ENCODE data around the gene CDK6.

Gene CDK6

DNA sequence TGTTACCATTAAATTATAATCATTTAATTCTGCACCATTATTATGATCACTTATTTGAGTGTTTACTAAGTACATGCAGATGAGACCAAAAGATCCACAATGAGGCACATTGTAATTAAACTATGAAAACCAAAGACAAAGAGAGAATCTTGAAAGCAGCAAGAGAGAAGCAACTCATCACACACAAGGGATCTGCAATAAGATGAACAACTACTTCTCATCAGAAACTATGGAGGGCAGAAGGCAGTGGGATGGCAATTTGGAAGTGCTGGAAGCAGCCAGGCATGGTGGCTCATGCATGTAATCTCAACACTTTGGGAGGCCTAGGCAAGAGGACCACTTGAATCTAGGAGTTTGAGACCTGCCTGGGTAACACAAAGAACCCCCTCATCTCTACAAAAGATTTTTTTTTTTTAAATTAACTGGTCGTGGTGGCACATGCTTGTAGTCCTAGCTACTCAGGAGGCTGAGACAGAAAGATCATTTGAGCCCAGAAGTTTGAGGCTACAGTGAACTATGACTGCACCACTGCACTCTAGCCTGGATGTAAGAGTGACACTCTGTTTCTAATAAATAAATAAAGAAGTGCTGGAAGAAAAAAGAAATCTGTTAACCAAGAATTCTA is 47.7 kb downstream of the CDK6 start:
- DNase-seq = no peak

- no peak for DNase-seq
These were observed 50.5 kb downstream of the CDK6 start for GRCh38 chr7:92785923-92786322.

DNA sequence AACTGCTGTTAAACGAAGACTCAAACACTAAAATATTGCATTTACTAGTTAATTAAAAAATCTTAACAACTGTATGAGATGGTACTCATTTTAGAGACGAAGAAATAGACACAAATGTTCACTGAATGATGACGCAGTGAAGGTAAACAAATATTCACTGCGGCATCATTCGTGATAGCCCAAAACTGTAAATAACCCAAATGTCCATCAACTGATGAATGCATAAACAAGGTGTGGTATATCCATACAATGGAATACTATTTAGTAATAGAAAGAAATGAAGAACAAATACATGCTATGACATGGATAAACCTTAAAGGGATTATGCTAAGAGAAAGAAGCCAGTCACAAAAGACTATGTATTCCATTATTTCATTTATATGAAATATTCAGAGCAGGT is 51.4 kb downstream of the CDK6 start:
- no peak for DNase-seq

GRCh38 chr7:92783260-92784201 is 52.8 kb downstream of the CDK6 start:
- no peak for DNase-seq

GRCh38 chr7:92782855-92783254 is 53.5 kb downstream of the CDK6 start:
- no peak for DNase-seq

- no peak for DNase-seq
These were observed 54.1 kb downstream of the CDK6 start for GRCh38 chr7:92782236-92782635.

DNA sequence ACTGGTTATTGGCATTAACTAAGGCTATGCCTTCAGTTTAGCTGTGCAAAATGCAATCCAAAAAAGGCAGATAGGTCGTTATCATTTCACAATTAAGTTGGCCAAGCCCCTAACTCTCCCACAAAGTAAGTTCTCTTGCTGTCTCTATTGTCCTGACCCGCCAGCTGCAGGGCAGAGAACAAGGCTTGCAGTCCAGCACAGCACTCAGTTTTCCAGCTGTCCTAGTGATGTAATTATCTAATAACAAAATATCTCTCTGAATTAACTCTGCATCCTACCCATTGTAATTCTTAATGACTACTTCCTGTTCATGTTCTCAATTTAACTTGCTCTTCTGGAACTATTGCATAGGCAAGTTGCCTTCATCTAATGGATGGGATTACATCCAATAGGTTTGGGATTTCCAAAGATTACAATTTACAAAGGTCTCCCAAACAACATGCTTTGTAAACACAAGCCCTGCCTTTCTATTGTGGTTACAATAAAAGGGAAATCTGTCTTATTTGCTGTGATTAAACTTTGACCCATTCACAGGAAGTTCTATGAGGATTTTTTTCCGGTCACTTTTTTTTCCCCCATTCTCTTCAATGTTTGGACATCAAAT is 55.2 kb downstream of the CDK6 start:
- peak in 2 of 3 experiments; percentile 11 to 61 for DNase-seq

- no peak for DNase-seq
These were observed 57.4 kb downstream of the CDK6 start for GRCh38 chr7:92778972-92779371.

GRCh38 chr7:92777993-92778392 is 58.4 kb downstream of the CDK6 start:
- DNase-seq = no peak

DNA sequence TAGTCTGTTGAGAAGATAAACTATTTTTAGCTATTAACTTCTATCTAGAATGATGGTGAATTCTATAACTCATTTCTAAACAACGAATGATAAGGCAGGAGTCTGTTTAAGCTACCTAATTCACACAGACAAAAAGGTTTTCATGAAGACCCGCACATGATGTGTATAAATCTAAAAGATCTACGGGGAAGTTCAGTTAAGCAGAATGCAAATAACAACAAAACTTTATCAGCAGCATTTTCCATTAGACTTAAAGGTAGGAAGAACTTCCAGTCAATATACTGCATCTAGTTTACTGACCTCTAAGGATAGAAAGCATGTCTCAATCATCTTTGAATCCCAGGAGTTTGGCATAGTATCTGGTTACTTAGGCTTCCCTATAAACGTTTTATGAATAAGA is 62.6 kb downstream of the CDK6 start:
- DNase-seq = no peak

- peak in 1 of 3 experiments; percentile 75 for DNase-seq
These were observed 66.5 kb downstream of the CDK6 start for GRCh38 chr7:92769844-92770243.

- peak in 1 of 3 experiments; percentile 60 for DNase-seq
These were observed 67.0 kb downstream of the CDK6 start for GRCh38 chr7:92769394-92769699.

GRCh38 chr7:92768501-92769393 is 67.6 kb downstream of the CDK6 start:
- peak in 2 of 3 experiments; percentile 58 to 83 for DNase-seq

GRCh38 chr7:92767437-92767836 is 68.9 kb downstream of the CDK6 start:
- DNase-seq = peak in 1 of 3 experiments; percentile 46

DNA sequence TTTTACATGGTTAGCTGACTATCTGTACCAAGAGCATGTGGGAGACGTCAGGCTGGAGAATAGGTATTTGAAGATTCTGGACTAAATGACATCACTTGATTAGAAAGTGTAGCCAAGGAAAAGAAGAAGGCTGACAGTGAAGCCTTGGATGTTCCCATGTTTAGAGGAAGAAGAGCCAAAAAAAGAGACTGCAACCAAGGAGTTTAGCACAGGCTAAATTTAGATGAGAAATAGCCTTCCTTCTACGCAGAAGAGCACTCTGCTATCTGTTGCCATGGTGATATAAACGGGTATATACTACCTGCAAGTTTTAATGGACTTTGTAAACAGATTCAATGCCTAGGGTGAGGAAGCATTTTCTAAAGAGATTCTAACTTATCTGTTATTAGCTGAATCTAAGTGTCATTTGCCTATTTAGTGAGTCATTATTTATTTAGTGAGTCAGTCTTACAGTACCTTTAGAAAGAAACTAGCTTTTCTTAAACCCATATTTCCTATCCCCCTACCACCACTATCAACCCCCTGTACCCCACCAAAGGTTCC is 69.8 kb downstream of the CDK6 start:
- peak; percentile 36 to 79 (median 47) for DNase-seq

GRCh38 chr7:92765725-92766124 is 70.6 kb downstream of the CDK6 start:
- peak in 1 of 3 experiments; percentile 39 for DNase-seq

DNA sequence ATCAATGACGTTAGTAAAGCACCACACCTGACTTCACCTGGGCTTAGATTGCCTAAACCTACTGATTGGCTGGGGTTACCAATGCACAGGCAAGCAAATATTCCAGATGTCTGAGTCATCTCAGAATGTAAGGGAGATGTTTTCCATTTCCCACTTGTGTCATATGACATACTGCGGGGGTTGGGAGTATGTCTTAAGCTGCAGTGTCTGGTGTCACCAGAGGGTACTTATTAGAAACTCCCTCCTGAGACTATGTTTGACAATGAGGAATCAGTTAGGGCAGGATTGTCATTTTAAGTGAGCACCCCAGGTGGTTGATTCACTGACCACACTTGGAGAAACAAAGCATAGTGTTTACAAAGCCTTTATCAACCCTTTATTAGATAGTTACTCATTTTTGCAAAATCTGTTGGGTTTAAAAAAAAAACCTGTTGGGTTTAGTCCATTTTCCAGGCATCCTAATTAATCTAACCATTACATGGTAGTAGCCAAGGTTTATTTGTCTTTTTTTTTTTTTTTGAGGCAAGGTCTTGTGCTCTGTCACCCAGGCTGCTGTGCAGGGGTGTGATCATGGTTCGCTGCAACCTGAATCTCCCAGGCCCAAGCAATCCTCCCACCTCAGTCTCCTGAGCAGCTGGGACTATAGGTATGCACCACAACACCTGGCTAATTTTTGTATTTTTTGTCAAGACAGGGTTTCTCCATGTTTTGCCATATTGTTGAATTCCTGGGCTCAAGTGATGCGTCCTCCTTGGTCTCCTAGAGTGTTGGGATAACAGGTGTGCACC is 72.5 kb downstream of the CDK6 start:
- peak; percentile 35 to 94 (median 66) for DNase-seq

- DNase-seq = no peak
These were observed 73.5 kb downstream of the CDK6 start for GRCh38 chr7:92762851-92763250.

- DNase-seq = no peak
These were observed 74.8 kb downstream of the CDK6 start for GRCh38 chr7:92761391-92762097.

DNA sequence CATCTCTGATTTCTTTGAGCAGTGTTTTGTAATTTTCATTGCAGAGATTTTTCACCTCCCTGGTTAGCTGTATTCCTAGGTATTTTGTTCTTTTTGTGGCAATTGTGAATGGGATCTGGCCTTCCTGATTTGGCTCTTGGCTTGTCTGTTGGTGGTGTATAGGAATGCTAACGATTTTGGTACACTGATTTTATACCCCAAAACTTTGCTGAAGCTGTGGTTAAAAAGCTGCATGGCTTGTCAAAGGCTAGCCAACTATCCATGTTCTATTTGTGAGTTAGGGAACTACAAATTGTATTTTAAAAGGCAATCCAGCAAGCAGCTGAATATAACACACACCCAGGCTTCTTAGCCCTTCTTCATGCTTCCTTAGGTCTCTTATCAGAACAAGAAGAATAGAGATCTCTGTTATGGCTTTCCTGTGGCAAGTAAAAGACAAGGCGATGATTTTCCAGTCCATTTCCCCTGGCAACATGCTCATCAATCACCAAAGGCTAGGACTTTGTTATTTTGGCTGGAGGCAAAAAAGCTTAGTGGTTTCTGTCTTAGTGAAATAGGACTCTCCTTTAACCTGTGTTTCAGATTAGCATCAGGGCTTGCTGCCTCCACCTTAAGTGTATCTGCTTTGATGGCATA is 77.5 kb downstream of the CDK6 start:
- DNase-seq = peak in 1 of 3 experiments; percentile 26
